ENCODE data around the gene SLC16A4. TPM values are rescaled to one million over a fixed set of nuclear protein-coding genes. Genes with fewer than 3 reads are reported as not detected.

The SLC16A4 gene
- total RNA-seq, 1 donor from 2014 or later: 4.4 TPM

- Mint-ChIP-seq H3K27ac (ENCODE audit: unreplicated experiment) (no peak overlapping the region), H3K4me1 (ENCODE audit: low read depth, unreplicated experiment) (no peaks in the 10 kb centered on the region)
- no peak for DNase-seq
Observed at GRCh38 chr1:110383251-110383990, 7.4 kb downstream of the SLC16A4 start.

GRCh38 chr1:110380672-110381283 lies 10.0 kb downstream of the SLC16A4 start:
- H3K9me3 Mint-ChIP-seq (ENCODE audit: unreplicated experiment): no peaks in the 10 kb centered on the region
- TF ChIP-seq CTCF (IDR thresholded peaks at IDR 0.05; ENCODE audit: partially characterized antibody, unreplicated experiment): no peak
- H3K4me1 Mint-ChIP-seq (ENCODE audit: low read depth, unreplicated experiment): no peaks in the 10 kb centered on the region
- no peak overlapping the region for H3K27ac Mint-ChIP-seq (ENCODE audit: unreplicated experiment)
- no peak for DNase-seq
- H3K36me3 Mint-ChIP-seq (ENCODE audit: unreplicated experiment): no peaks in the 10 kb centered on the region
- no peak overlapping the region for H3K4me3 Mint-ChIP-seq (ENCODE audit: unreplicated experiment)
- no peaks in the 10 kb centered on the region for H3K27me3 Mint-ChIP-seq (ENCODE audit: unreplicated experiment)

More at GRCh38 chr1:110383251-110383990, 7.4 kb downstream of the SLC16A4 start:
- H3K36me3 Mint-ChIP-seq (ENCODE audit: unreplicated experiment): no peaks in the 10 kb centered on the region
- H3K27me3 Mint-ChIP-seq (ENCODE audit: unreplicated experiment): no peaks in the 10 kb centered on the region
- no peak for TF ChIP-seq CTCF (IDR thresholded peaks at IDR 0.05; ENCODE audit: partially characterized antibody, unreplicated experiment)
- no peak overlapping the region for H3K4me3 Mint-ChIP-seq (ENCODE audit: unreplicated experiment)
- H3K9me3 Mint-ChIP-seq (ENCODE audit: unreplicated experiment): no peaks in the 10 kb centered on the region

GRCh38 chr1:110375490-110375889 lies 15.3 kb downstream of the SLC16A4 start:
- Mint-ChIP-seq H3K27me3 (ENCODE audit: unreplicated experiment) (no peaks in the 10 kb centered on the region), H3K36me3 (ENCODE audit: unreplicated experiment) (no peaks in the 10 kb centered on the region), H3K9me3 (ENCODE audit: unreplicated experiment) (no peaks in the 10 kb centered on the region), H3K27ac (ENCODE audit: unreplicated experiment) (no peak overlapping the region), H3K4me1 (ENCODE audit: low read depth, unreplicated experiment) (no peaks in the 10 kb centered on the region), H3K4me3 (ENCODE audit: unreplicated experiment) (no peak overlapping the region)
- no peak for TF ChIP-seq CTCF (IDR thresholded peaks at IDR 0.05; ENCODE audit: partially characterized antibody, unreplicated experiment)
- no peak for DNase-seq

GRCh38 chr1:110370827-110371226 lies 20.0 kb downstream of the SLC16A4 start:
- Mint-ChIP-seq H3K27me3 (ENCODE audit: unreplicated experiment) (peaks cover 2% of the 10 kb centered on the region), H3K36me3 (ENCODE audit: unreplicated experiment) (no peaks in the 10 kb centered on the region), H3K4me3 (ENCODE audit: unreplicated experiment) (no peak overlapping the region), H3K4me1 (ENCODE audit: low read depth, unreplicated experiment) (no peaks in the 10 kb centered on the region), H3K9me3 (ENCODE audit: unreplicated experiment) (no peaks in the 10 kb centered on the region), H3K27ac (ENCODE audit: unreplicated experiment) (no peak overlapping the region)
- no peak for DNase-seq
- TF ChIP-seq CTCF (IDR thresholded peaks at IDR 0.05; ENCODE audit: partially characterized antibody, unreplicated experiment): no peak

- Mint-ChIP-seq H3K36me3 (ENCODE audit: unreplicated experiment) (no peaks in the 10 kb centered on the region), H3K27me3 (ENCODE audit: unreplicated experiment) (peaks cover 2% of the 10 kb centered on the region), H3K27ac (ENCODE audit: unreplicated experiment) (no peak overlapping the region), H3K9me3 (ENCODE audit: unreplicated experiment) (no peaks in the 10 kb centered on the region), H3K4me1 (ENCODE audit: low read depth, unreplicated experiment) (no peaks in the 10 kb centered on the region), H3K4me3 (ENCODE audit: unreplicated experiment) (no peak overlapping the region)
- DNase-seq: no peak
- no peak for TF ChIP-seq CTCF (IDR thresholded peaks at IDR 0.05; ENCODE audit: partially characterized antibody, unreplicated experiment)
Observed at GRCh38 chr1:110364221-110364620, 26.6 kb downstream of the SLC16A4 start.

Measured in glutamatergic neuron (in vitro differentiated cells).